ENCODE measurements around the gene PTDSS2.
"Not testable (repeated sequence)": the region's sequence is repeated elsewhere in the genome, so short reads cannot be mapped to it uniquely, and the experiment has no call there.

Gene PTDSS2

GRCh38 chr11:449889-450808, at the start of gene PTDSS2:
TSS of gene PTDSS2 (plus strand) at chr11:450279. CDS start at chr11:450456, 177 bp downstream.
- peak; percentile 76 for DNase-seq

DNA sequence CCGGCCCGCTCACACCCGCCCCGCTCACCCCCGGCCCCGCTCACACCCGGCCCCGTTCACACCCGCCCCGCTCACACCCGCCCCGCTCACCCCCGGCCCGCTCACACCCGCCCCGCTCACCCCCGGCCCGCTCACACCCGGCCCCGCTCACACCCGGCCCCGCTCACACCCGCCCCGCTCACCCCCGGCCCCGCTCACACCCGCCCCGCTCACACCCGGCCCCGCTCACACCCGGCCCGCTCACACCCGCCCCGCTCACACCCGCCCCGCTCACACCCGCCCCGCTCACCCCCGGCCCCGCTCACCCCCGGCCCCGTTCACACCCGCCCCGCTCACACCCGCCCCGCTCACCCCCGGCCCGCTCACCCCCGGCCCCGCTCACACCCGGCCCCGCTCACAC, 48.9 kb upstream of the PTDSS2 start:
- not testable (repeated sequence) for DNase-seq

DNA sequence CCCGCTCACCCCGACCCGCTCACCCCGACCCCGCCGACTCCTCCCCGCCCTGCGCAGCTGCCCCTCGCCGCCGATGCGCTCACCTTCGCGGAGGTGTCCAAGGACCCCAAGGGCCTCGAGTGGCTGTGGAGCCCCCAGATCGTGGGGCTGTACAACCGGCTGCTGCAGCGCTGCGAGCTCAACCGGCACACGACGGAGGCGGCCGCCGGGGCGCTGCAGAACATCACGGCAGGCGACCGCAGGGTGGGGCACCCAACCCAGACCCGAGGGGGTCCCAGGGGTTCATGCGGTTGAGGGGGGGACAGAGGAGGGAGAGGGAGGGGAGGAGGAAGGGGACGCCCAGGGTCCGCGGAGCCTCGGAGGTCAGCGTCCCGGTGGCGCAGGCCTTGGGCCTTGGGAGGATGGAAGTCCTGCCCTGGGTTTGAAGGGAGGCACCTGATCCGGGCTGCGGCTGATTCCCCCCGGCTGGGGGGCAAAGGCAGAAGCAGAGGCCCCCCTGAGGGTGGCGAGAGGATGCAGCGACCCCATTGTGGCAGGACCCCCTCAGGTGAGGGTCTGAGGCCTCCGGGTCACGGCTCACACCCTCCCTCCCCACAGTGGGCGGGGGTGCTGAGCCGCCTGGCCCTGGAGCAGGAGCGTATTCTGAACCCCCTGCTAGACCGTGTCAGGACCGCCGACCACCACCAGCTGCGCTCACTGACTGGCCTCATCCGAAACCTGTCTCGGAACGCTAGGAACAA, 46.9 kb upstream of the PTDSS2 start:
- no peak for DNase-seq

DNA sequence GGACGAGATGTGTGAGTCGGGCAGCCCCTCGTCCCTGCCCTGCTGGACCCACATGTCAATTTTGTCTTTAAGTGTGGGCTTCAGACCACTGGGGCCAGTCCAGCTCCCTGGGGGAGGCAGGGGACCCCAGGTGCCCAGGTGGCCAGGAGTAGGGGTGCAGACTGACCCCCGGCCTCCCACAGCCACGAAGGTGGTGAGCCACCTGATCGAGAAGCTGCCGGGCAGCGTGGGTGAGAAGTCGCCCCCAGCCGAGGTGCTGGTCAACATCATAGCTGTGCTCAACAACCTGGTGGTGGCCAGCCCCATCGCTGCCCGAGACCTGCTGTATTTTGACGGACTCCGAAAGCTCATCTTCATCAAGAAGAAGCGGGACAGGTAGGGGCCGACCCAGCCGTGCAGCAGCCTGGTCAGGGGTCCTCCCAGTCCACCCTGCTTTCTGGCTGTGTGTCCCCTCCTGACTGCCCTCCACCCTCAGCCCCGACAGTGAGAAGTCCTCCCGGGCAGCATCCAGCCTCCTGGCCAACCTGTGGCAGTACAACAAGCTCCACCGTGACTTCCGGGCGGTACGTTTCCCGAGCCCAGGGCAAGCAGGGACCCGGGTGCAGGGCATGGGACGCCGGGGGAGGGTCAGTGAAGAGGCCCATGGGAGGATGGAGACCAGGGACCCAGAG, 46.2 kb upstream of the PTDSS2 start:
- DNase-seq, result no peak

GRCh38 chr11:404551-405264, 45.4 kb upstream of the PTDSS2 start:
- no peak for DNase-seq

DNA sequence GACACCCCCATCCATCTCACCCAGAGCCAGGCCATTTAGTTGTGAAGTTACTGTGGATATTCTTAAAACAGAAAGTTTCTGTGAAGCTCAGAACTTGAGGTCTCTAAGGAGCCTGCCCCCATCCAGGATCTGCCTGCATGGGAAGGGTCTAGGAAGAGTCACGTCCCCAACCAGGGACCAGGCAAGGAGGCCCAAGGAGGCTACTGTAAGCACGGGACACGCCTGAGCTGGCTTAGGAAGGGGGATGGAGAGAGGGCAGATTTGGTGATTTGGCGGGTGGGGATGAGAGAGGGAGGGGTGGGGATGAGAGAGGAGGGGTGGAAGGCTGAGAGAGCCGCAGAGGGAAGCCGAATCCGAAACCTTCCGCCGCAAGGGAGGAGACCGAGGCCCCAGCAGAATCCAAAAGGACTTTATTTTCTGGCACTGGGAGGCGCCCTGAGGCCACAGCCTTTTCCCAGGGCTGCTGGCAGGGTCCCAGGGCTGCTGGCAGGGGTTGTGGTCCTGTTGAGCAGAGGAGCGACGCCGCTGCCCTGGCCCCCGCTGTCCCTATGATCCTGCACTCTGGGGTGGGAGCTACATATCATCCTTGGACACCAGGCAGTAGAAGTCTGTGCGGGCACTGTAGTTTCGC, 44.6 kb upstream of the PTDSS2 start:
- no peak for DNase-seq

DNA sequence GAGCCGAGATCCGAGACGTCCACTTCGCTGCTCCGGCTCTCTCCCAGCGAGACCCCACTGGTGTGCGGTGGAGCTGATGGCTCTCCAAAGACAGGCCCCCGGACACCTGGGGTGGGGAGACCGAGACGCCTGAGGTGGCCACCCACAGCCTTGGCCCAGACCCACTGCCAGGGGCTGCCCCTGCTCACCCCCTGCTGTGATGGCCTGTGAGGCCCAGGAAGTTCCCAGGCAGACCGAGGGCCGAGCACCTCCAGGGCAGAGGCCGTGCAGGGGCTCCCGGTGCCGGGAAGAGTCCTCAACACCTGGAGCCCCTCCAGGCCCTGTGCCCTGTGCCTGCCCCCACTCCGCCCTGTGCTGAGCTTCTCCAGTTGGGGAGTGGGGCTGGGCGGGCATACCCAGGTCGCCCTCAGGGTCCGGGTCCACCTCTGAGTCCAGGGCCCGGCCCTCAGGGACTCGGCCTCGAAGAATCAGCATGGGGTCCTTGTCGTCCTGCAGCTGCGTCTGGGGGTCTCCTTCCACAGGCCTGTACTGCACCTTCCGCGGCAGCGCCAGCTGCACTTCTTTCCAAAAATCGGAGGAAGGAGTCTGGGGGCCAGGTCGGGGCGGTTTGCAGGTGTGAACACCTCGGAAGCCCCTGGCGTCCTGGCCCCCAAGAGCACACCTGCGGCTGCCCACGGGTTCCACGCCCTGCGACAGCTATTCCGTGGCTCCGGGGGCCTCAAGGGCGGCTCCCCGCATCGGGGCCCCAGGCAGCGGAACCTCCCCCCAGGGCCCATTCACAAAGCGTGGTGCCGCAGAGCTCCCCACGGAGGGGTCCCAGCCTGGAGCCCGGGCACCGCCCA, 43.9 kb upstream of the PTDSS2 start:
- no peak for DNase-seq

DNA sequence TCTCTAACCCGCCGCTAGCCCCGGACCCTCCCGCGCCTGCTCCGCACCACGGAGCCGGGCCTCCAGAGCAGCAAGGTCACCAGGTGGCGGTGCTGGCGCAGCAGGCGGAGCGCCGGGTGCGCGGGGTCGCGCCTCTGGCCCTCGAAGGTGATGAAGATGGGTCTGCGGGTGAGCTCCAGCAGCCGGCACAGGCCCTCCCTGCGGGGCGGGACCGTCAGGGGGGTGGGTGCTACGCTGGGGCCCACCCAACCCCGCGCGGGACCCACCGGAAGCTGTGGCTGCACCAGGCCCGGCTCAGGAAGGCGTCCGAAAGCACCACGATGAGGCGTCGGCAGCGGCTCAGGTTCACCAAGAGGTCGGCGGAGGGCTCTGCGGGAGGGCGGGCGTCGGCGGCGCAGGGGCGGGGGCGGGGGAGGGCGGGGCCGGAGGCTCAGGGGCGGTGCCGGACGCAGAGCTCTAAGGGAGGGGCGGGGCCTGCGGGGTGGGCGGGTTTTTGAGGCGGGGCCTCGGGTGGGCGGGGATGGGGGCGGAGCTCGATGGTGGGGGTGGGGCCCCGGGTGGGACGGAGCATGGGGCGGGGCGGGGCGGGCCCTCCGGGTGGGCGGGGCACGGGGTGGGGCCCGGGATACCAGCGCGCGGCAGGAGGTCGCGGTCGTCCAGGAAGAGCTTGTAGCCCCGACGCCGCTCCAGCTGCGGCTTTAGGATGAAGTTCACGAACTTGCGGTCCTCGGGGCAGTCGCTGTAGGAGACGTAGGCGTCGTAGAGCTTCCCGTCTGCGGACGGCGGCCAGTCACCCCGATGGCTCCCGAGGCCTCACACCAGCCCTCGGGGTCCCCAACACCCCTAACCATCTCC, 43.1 kb upstream of the PTDSS2 start:
- peak; percentile 66 for DNase-seq

GRCh38 chr11:407651-408123, 42.4 kb upstream of the PTDSS2 start:
- DNase-seq, result no peak

- no peak for DNase-seq
Measured at GRCh38 chr11:408154-409007, 41.7 kb upstream of the PTDSS2 start.

GRCh38 chr11:409008-409599, 41.0 kb upstream of the PTDSS2 start:
- DNase-seq, result no peak

- no peak for DNase-seq
Measured at GRCh38 chr11:409600-410483, 40.2 kb upstream of the PTDSS2 start.

DNA sequence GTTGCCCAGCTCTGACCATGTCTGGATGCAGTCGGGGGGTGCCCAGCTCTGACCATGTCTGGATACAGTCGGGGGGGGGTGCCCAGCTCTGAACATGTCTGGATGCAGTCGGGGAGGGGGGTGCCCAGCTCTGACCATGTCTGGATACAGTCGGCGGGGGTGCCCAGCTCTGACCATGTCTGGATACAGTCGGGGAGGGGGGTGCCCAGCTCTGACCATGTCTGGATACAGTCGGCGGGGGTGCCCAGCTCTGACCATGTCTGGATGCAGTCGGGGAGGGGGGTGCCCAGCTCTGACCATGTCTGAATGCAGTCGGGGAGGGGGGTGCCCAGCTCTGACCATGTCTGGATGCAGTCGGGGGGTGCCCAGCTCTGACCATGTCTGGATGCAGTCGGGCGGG, 39.4 kb upstream of the PTDSS2 start:
- DNase-seq, result not testable (repeated sequence)

- not testable (repeated sequence) for DNase-seq
Measured at GRCh38 chr11:411520-411919, 38.6 kb upstream of the PTDSS2 start.

DNA sequence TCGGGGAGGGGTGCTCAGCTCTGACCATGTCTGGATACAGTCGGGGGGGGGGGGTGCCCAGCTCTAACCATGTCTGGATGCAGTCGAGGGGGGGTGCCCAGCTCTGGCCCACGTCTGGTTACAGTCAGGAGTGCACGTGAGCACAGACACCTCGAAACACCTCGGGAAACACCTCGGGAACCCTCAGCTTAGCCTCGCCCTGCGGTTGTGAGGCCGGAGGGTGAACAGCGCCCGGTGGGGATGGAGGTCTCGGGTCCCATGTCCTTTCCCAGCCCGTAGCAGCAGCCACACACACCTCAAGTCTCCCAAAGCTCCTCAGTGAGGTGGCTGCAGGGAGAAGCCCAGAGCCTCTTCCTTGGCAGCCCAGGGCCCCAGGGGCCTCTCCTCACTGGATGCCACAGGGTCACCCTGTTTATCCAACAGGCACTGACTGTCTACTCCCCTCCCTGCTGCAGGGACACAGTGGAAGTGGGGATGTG, 37.4 kb upstream of the PTDSS2 start:
- DNase-seq, result no peak

- no peak for DNase-seq
Measured at GRCh38 chr11:413120-414081, 36.7 kb upstream of the PTDSS2 start.

Data from KG1 (cell line).